Peyer's patch (tissue), 4 donors: ENCODE measurements around the gene SCN5A. TPM values are rescaled to one million over a fixed set of nuclear protein-coding genes. Genes with fewer than 3 reads are reported as not detected.
"Not testable (repeated sequence)": the region's sequence is repeated elsewhere in the genome, so short reads cannot be mapped to it uniquely, and the experiment has no call there.

ENCODE experiments used
- DNase-seq, 3 donors: peaks; one replicate each; pipeline ENCODE4 v3.0.0-alpha.2; 2017 to 2019
- H3K27ac ChIP-seq, 4 donors: fragments of 200-600 bp; sonication (generic); one replicate each; pipeline ENCODE4 v1.5.1; 2016 to 2019
- H3K27me3 ChIP-seq, 2 donors: fragments of 200-600 bp; sonication (generic); one replicate each; pipeline ENCODE4 v1.5.1; 2019
- H3K36me3 ChIP-seq, 3 donors: fragments of 200-600 bp; sonication (generic); one replicate each; pipeline ENCODE4 v1.5.1; 2016 to 2019
- H3K4me1 ChIP-seq, 4 donors: fragments of 200-600 bp; sonication (generic); one replicate each; pipeline ENCODE4 v1.5.1; 2016 to 2019
- H3K4me3 ChIP-seq, 4 donors: fragments of 200-600 bp; sonication (generic); 1 replicate in 3 of 4; 2 replicates in 1 of 4; pipeline ENCODE4 v1.5.1; 2016 to 2019; ENCODE audit warnings: mild to moderate bottlenecking in 1 of 4
- H3K9me3 ChIP-seq, 4 donors: fragments of 200-600 bp; sonication (generic); one replicate each; pipeline ENCODE4 v1.5.1; 2016 to 2019; ENCODE audit warnings: mild to moderate bottlenecking in 1 of 4
- POLR2A ChIP-seq, 2 donors: fragments of 450-650 bp; IDR thresholded peaks; one replicate each; pipeline ENCODE4 v1.5.1; 2017; ENCODE audit warnings: antibody characterized with exemption in 2 of 2, mild to moderate bottlenecking in 2 of 2, moderate library complexity in 2 of 2
- total RNA-seq, 4 donors: library from RNA; depleted of rRNA; stranded (reverse); fragments of >200 nt; gene quantifications; one replicate each; pipeline ENCODE4 v1.1.0, GENCODE V29; 2016
- TF ChIP-seq, protein P1 (sequence below), 6 experiments: fragments of 450-650 bp in 4 of 6; fragments of 200-600 bp in 2 of 6; sonication (generic) in 1 of 6; IDR thresholded peaks; one replicate each; pipeline ENCODE4 v1.5.1; 2017 to 2019; ENCODE audit warnings: antibody characterized with exemption in 6 of 6, mild to moderate bottlenecking in 3 of 6, moderate library complexity in 1 of 6

The SCN5A gene
- total RNA-seq, 4 donors from 2014 or later, result 0.13 TPM; not detected in 3

- Histone ChIP-seq H3K36me3 (no peaks in the 10 kb centered on the region), H3K27me3 (no peaks in the 10 kb centered on the region), H3K4me1 (no peaks in the 10 kb centered on the region), H3K27ac (no peak overlapping the region), H3K9me3 (no peaks in the 10 kb centered on the region), H3K4me3 (no peak overlapping the region)
- TF ChIP-seq, protein P1, sequence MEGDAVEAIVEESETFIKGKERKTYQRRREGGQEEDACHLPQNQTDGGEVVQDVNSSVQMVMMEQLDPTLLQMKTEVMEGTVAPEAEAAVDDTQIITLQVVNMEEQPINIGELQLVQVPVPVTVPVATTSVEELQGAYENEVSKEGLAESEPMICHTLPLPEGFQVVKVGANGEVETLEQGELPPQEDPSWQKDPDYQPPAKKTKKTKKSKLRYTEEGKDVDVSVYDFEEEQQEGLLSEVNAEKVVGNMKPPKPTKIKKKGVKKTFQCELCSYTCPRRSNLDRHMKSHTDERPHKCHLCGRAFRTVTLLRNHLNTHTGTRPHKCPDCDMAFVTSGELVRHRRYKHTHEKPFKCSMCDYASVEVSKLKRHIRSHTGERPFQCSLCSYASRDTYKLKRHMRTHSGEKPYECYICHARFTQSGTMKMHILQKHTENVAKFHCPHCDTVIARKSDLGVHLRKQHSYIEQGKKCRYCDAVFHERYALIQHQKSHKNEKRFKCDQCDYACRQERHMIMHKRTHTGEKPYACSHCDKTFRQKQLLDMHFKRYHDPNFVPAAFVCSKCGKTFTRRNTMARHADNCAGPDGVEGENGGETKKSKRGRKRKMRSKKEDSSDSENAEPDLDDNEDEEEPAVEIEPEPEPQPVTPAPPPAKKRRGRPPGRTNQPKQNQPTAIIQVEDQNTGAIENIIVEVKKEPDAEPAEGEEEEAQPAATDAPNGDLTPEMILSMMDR (IDR thresholded peaks at IDR 0.05), result no peak
- TF ChIP-seq POLR2A (IDR thresholded peaks at IDR 0.05), result no peak
- DNase-seq, result peak in 1 of 3 donors; percentile 22
These were observed 74.8 kb downstream of the SCN5A start for GRCh38 chr3:38574411-38575278.

DNA sequence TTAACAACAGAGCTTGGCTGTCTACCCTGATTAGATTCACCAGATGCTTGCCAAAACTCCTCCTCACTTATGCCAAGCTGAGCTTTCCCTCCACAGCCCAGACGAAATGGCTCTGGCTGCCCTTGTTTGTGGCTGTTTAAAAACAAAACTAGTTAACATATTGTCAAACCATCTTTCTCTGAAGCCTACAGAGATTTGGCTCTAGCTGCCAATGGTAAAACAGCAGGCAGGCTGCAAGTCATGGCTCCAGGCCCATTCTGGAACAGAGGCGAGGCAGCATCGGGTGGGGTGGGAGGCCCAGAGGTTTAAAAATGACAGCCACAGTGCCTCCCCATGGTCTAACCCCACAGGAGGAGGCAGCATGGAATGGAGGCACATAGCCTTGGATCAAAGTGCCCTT is 75.9 kb downstream of the SCN5A start:
- Histone ChIP-seq H3K4me1 (no peaks in the 10 kb centered on the region), H3K4me3 (no peak overlapping the region), H3K27me3 (no peaks in the 10 kb centered on the region), H3K27ac (no peak overlapping the region), H3K9me3 (no peaks in the 10 kb centered on the region), H3K36me3 (no peaks in the 10 kb centered on the region)
- TF ChIP-seq POLR2A (IDR thresholded peaks at IDR 0.05), result no peak
- peak in 2 of 3 donors; percentile 5 to 30 for DNase-seq

DNA sequence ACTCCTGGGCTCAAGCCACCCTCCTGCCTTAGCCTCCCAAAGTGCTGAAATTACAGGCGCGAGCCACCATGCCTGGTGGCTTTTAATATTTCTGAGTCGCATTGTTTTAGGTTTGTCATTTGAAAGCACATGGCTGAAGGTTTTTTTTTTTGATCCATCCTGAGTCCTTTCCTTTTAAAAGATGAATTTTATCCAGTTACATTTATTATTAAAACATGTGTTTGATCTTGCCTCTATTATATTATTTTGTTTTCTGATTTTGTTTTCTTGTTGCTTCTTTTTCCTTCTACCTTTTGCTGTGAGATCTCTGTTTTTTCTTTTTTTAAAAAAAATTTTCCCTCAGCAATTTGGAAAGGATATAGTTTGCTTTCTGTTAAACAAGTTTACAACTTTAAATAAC is 76.4 kb downstream of the SCN5A start:
- no peaks in the 10 kb centered on the region for H3K27me3 ChIP-seq
- no peak overlapping the region for H3K4me3 ChIP-seq
- no peaks in the 10 kb centered on the region for H3K9me3 ChIP-seq
- H3K4me1 ChIP-seq, result no peaks in the 10 kb centered on the region
- no peak for DNase-seq
- no peak overlapping the region for H3K27ac ChIP-seq
- H3K36me3 ChIP-seq, result no peaks in the 10 kb centered on the region
- no peak for TF ChIP-seq POLR2A (IDR thresholded peaks at IDR 0.05)

DNA sequence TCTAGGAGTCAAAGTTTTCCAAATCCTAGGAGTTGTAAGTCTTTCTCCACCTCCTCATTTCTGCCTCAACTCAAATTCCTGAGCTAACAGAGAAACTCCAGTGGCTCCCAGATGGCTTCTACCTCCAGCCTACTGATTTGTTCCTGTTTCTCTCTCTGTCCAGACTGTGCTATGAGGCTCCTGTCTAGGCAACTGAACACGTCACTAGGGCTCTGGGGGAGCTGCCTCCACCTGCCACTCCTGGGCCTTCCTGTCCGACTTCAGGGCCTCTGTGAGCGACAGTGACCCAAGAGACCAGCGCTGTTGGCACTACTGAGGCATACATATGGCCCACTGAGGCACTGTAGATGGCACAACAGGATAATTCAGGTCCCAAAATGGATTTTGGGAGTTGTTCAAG is 82.0 kb downstream of the SCN5A start:
- Histone ChIP-seq H3K36me3 (no peaks in the 10 kb centered on the region), H3K4me1 (no peaks in the 10 kb centered on the region), H3K9me3 (no peaks in the 10 kb centered on the region), H3K4me3 (no peak overlapping the region), H3K27me3 (no peaks in the 10 kb centered on the region), H3K27ac (no peak overlapping the region)
- TF ChIP-seq, protein P1 (IDR thresholded peaks at IDR 0.05), result no peak
- no peak for TF ChIP-seq POLR2A (IDR thresholded peaks at IDR 0.05)
- peak in 2 of 3 donors; percentile 21 to 22 for DNase-seq

- peak in 2 of 3 donors; percentile 2 to 6 for DNase-seq
- H3K27me3 ChIP-seq, H3K4me3 ChIP-seq, H3K9me3 ChIP-seq, H3K27ac ChIP-seq, H3K36me3 ChIP-seq, H3K4me1 ChIP-seq: not testable (repeated sequence)
These were observed 82.7 kb downstream of the SCN5A start for GRCh38 chr3:38566794-38567193.

DNA sequence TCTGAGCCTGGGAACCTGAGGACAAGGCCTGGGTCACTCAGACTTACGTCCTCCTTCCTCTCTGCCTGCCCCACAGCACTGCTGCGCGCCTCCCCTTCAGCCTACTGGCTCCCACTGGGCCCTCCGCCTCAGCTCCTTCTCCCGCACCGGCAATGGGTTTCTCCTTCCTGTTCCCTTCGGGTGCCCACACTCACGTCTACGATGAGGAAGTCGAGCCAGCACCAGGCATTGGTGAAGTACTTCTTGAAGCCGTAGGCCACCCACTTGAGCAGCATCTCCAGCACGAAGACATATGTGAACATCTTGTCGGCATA is 83.3 kb downstream of the SCN5A start:
- Histone ChIP-seq H3K27me3 (no peaks in the 10 kb centered on the region), H3K4me1 (no peaks in the 10 kb centered on the region), H3K36me3 (no peaks in the 10 kb centered on the region), H3K9me3 (no peaks in the 10 kb centered on the region), H3K27ac (no peak overlapping the region), H3K4me3 (no peak overlapping the region)
- TF ChIP-seq POLR2A (IDR thresholded peaks at IDR 0.05), result no peak
- TF ChIP-seq, protein P1 (IDR thresholded peaks at IDR 0.05), result no peak
- peak in 2 of 3 donors; percentile 25 to 37 for DNase-seq

DNA sequence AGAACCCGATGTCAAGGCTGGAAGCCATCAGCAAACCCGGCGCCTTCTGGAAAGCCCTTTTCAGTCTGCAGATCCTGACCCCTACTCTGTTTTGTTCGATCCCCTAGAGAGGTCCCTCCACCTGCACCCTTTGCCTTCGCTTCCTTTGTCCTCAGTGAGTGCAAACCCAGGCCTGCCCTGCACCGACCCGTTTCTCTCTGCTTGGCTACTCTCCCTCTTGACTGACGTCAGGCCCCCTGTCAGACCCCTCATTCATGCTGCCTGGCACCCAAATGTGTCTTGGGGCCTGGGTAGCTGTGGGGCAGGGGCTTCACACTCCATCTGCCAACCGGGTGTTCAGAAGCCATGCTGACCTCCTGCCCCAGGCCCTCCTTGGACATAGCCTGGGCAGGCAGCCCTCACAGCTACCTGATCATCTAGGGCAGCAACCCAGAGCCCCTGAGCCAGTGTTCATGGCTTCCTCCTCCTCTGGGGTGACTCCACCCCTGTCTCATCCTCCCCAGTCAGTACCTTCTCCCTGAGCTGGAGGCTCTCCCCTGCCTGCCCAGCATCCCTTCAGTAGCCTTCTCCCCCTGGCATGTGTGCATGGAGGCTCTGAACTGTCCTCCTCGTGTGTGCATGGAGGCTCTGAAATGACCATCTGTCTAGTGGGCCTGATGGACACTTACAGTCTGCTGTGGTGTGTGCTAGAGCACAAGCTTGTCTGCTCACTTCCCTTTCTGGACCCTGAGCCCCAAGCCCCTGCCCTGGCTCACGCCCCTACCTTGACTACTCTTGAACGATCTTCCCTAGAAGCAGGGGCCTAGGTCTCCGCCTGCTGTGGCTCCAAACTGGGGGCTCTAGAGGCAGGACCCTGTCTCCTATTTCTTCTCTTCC is 83.9 kb downstream of the SCN5A start:
- Histone ChIP-seq H3K27me3 (no peaks in the 10 kb centered on the region), H3K4me3 (no peak overlapping the region), H3K9me3 (no peaks in the 10 kb centered on the region), H3K27ac (no peak overlapping the region), H3K4me1 (no peaks in the 10 kb centered on the region), H3K36me3 (no peaks in the 10 kb centered on the region)
- peak in 2 of 3 donors; percentile 21 to 35 for DNase-seq
- no peak for TF ChIP-seq POLR2A (IDR thresholded peaks at IDR 0.05)
- TF ChIP-seq, protein P1 (IDR thresholded peaks at IDR 0.05), result no peak
